ENCODE results near the gene PLXNA4. TPM values are rescaled to one million over a fixed set of nuclear protein-coding genes. Genes with fewer than 3 reads are reported as not detected.

The PLXNA4 gene
- total and polyA plus RNA-seq, 9 of the 15 experiments (the other 6 are each of a cell fraction or from before 2014, with no cell fraction given), result under 0.01 to 0.09 TPM; not detected in 7

DNA sequence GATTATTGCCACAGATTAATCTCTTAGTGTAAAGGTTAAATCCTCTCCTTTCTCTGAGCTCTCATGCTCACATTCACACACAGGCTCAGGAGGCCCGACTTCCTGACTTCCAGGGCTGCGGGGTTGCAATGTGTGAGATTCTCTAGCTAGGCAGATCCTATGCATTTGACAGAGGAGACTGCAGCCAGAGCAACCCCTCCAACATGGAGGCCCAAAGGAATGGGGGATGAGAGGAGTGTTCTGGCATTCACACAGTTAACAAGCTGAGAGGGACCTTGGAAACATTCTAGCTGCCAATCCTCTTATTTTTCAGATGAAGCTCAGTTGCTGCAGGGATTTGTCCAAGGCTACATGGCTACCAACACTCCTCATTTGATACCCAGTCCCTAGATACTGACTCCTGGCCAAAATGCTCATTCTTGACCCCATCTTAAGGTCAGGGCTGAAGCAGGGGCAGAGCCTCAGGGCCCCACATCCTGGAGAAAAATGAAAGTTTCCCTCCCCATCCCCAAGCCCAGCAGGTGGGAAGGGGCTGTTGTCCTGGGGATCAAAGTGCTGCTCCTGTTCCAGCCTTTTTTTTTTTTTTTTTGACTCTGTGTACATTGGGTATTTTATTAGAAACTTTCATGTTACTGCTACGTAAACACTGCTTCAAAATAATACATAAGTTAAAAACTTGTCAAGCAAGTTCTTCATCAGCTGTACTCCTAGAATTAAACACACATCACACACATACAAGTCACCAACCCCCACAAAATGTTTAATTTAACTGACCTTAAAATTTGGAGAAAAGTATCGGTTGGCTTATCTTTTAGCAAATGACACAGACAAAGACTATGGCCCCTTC is 325.6 kb downstream of the PLXNA4 start (continued):
- no peak for TF ChIP-seq TCF7L2 (IDR thresholded peaks at IDR 0.05; ENCODE audit: low read depth, low read length)
- no peak for TF ChIP-seq RAD51 (IDR thresholded peaks at IDR 0.05; ENCODE audit: borderline replicate concordance, low read depth)
- no peak for TF ChIP-seq NFE2L1 (tag; IDR thresholded peaks at IDR 0.05; ENCODE audit: borderline replicate concordance, low read depth)
- TF ChIP-seq HNRNPLL (IDR thresholded peaks at IDR 0.05; ENCODE audit: low read depth, low read length, poor library complexity, severe bottlenecking), result no peak
- TF ChIP-seq CLOCK (CRISPR knock-in tag; IDR thresholded peaks at IDR 0.05; ENCODE audit: borderline replicate concordance), result no peak
- no peak for TF ChIP-seq ZBTB17 (CRISPR knock-in tag; IDR thresholded peaks at IDR 0.05)
